HG03045 (cell line): ENCODE measurements around the gene FGF16.
"Not testable (repeated sequence)": the region's sequence is repeated elsewhere in the genome, so short reads cannot be mapped to it uniquely, and the experiment has no call there.

Experiments used
- ATAC-seq: cut with Tn5 transposase; IDR thresholded peaks from one replicate; pipeline ENCODE4 v1.9.1; 2021; ENCODE audit warnings: mild to moderate bottlenecking, moderate library complexity; ENCODE audit not compliant: unreplicated experiment

Gene FGF16

GRCh38 chrX:77446908-77447652, at the start of gene FGF16:
Gene FGF16 (plus strand): TSS chrX:77447389. CDS start chrX:77447675, 286 bp downstream.
- ATAC-seq, result no peak

GRCh38 chrX:77398330-77398954, 48.7 kb upstream of the FGF16 start:
- no peak for ATAC-seq

- ATAC-seq, result no peak
Observed at GRCh38 chrX:77404419-77404818, 42.8 kb upstream of the FGF16 start.

DNA sequence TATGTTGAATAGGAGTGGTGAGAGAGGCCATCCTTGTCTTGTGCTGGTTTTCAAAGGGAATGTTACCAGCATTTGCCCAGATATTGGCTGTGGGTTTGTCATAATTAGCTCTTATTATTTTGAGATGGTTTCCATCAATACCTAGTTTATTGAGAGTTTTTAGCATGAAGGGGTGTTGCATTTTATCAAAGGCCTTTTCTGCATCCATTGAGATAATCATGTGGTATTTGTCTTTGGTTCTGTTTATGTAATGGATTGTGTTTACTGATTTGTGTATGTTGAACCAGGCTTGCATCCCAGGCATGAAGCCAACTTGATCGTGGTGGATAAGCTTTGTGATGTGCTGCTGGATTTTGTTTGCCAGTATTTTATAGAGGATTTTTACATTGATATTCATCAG, 39.4 kb upstream of the FGF16 start:
- not testable (repeated sequence) for ATAC-seq

GRCh38 chrX:77412631-77413030, 34.6 kb upstream of the FGF16 start:
- no peak for ATAC-seq

DNA sequence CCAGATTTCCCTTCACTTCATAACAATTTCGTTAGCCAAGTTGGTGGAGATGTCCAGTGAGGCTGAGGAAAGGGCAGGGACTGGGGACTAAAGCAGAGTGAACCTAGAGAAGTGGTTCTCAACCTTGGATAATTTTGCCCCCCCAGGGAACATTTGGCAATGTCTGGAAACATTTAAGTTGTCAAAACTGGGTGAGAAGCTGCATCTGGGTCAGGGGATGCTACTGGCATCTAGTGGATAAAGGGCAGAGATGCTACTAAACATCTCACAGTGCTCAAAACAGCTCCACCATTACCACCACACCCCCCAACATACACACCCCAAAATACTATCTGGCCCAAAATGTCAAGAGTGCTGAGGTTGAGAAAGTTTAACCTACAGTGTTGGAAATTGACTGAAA, 32.0 kb upstream of the FGF16 start:
- no peak for ATAC-seq

DNA sequence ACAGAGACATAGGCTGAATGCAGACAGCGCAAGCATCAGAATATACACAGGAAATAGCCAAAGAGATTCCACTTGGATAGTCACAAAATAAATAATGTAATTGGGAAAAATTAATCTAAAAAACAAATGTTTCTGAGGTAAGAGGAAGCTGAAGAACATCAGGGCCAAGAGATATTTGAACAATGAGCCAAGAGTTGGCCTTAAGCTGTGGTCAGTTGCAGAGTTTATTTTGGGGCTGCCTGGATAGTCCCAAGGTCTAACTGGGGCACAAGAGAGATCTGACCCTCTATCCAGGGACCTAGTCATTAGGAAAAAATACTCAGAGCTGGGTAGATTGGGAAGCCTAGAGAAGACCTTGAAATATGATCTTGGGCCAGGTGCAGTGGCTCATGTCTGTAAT, 31.3 kb upstream of the FGF16 start:
- ATAC-seq, result no peak

DNA sequence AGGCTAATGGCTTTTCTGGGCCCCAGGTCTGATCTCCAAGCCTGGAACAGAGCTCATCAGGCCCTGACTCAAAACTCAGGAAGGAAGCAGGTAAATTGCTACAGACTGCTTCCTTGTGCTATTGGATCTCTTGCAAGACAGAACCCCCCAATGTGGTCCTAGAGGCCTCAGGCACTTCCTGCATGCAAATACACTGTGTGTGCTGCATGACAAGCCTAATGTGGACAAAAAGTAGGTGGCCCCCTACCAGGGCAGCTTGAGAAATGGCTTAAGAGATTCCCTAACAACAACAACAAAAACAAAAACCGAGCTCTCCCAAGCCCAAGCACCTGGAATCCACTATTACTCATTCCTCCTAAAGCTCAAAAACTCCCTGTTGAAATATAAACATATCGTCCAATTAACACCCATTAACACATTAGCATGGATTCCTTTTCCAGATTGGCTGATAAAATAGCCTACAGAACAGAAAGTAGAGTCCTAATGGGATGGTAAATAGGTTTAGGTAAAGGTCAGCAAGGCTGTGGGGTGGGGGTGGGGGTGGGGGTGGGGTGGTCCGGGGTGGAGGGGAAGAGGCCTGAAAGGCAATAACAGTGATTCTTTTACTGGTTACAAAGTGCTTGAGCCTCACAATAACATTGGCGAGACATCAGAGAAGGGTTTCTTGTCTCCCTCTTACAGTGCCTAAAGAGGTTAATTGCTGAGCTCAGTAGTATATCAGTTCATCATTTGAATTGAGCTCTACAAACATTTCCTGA, 24.1 kb upstream of the FGF16 start:
- no peak for ATAC-seq

DNA sequence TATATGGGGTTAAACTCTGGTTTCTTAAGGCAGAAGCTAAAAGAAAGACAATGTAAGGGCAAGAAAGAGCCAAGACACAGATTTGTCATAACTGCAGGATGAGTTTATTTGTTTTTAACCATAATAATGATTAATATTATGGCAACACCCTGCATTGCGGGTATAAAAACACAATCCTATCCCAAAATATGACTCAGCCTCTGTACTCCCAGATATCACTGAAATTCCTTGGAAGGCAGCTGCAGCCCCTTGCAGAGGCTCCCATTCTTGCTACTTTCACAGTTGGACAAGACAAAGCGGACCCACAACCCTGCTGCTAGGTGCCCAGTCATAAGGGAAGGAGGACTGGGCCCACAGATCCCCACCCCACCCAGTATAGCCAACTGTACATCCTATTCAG, 20.4 kb upstream of the FGF16 start:
- ATAC-seq, result no peak

- no peak for ATAC-seq
Observed at GRCh38 chrX:77427611-77428010, 19.6 kb upstream of the FGF16 start.

DNA sequence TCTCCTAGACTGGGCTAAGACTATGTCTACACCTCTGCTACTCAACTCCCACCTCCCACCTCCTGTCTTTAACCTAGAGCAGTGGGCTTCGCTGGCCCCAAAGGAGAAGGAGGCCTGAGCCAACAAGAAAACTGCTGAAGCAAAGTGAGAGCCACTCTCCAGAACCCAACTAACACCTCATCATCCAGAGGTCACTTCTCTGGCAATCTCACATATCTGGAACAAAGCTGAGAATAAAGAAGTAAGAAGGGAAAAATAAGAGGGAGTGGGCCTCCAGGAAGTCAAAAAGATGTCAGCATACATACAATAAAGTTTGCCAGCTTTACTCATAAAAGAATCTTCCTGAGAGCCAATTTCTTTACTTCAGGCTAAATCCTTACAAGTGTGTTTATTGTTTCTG, 18.6 kb upstream of the FGF16 start:
- ATAC-seq, result no peak

- ATAC-seq, result no peak
Observed at GRCh38 chrX:77431227-77431626, 16.0 kb upstream of the FGF16 start.

DNA sequence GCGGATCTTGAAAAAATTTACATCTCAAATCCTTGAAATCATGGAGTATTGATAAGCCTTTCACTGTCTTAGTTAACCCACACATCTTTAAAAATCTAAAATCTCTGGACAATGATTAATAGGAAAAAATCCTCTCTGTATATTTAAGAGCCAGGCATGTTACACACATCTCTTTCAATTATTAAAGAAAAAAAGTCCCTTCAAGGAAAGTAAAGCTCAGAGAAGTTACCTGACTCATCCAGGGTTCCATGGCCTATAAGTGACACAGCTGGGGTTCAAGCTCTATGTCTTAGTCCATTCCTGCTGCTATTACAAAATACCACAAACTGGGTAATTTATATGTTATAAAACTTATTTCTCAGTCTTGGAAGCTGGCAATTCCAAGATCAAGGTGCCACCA, 14.2 kb upstream of the FGF16 start:
- no peak for ATAC-seq

- ATAC-seq, result no peak
Observed at GRCh38 chrX:77434962-77435361, 12.2 kb upstream of the FGF16 start.

GRCh38 chrX:77436271-77436670, 10.9 kb upstream of the FGF16 start:
- ATAC-seq, result no peak

GRCh38 chrX:77436682-77437081, 10.5 kb upstream of the FGF16 start:
- no peak for ATAC-seq

GRCh38 chrX:77440330-77440729, 6.9 kb upstream of the FGF16 start:
- ATAC-seq, result no peak

GRCh38 chrX:77441033-77441432, 6.2 kb upstream of the FGF16 start:
- no peak for ATAC-seq

GRCh38 chrX:77441479-77441878, 5.7 kb upstream of the FGF16 start:
- no peak for ATAC-seq

- no peak for ATAC-seq
Observed at GRCh38 chrX:77442728-77443127, 4.5 kb upstream of the FGF16 start.

DNA sequence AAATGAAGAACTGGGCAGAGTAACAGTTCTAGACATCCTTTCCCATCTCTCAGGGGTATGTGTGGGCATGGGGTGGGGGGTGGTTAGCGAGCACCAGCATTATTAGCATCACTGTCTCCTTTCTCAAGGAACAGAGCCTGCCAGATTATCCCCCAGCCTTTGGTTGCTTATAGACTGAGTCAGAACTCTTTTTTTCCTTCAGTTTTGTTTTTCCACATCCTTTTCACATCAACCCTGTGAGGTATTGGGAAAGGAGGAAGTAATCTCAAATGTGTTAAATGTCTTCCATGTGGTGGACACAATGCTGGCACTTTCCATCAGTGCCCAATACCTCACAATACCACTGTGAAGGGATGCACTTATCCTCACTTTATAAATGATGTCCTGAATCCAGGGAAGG, 3.1 kb upstream of the FGF16 start:
- ATAC-seq, result no peak

GRCh38 chrX:77444545-77444944, 2.6 kb upstream of the FGF16 start:
- no peak for ATAC-seq
